ENCODE results near the gene KLLN.
A peak's percentile ranks its signal among the peaks of the same experiment; 100 is the strongest.
"Not testable (repeated sequence)": the region's sequence is repeated elsewhere in the genome, so short reads cannot be mapped to it uniquely, and the experiment has no call there.

Gene KLLN

DNA sequence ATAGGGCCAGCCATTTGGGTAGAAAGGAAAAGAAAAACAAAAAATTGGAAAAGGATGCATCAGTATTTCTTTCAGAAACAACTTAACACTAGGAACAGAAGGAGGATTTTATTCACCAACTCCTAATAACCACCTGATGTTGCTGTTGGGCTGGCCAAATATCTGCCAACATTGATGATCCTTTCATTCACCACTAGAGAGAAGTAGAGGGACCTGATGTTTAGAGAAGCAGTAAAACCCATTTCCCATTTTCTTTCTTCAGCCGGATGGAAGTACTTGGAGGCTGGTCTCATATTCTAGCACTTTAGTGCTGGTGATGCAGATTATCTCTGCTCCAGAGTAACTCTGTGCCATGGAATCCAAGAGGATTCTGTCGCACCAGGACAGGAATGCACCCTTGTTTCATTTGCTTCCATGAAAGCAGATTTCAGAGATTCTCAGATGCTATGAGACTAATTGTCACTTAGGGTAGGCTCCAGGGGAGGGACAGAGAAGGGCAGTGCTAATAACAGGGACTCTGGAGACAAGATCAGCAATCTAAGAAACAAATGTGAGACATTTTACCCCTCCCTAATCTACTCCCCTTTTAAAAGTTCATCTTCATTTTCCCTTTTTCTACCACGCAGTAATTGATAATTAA lies 3.1 kb downstream of the KLLN start:
- peak; percentile 74 for DNase-seq (ENCODE audit: low read depth)

GRCh38 chr10:87855665-87856064 lies 7.7 kb downstream of the KLLN start:
- not testable (repeated sequence) for DNase-seq (ENCODE audit: low read depth); H3K4me3 ChIP-seq (ENCODE audit: low read length)

More for the DNA sequence above, 3.1 kb downstream of the KLLN start:
- TF ChIP-seq, protein P1, sequence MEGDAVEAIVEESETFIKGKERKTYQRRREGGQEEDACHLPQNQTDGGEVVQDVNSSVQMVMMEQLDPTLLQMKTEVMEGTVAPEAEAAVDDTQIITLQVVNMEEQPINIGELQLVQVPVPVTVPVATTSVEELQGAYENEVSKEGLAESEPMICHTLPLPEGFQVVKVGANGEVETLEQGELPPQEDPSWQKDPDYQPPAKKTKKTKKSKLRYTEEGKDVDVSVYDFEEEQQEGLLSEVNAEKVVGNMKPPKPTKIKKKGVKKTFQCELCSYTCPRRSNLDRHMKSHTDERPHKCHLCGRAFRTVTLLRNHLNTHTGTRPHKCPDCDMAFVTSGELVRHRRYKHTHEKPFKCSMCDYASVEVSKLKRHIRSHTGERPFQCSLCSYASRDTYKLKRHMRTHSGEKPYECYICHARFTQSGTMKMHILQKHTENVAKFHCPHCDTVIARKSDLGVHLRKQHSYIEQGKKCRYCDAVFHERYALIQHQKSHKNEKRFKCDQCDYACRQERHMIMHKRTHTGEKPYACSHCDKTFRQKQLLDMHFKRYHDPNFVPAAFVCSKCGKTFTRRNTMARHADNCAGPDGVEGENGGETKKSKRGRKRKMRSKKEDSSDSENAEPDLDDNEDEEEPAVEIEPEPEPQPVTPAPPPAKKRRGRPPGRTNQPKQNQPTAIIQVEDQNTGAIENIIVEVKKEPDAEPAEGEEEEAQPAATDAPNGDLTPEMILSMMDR (conservative IDR thresholded peaks at IDR 0.05; ENCODE audit: low read length) = peak; percentile 60
- H3K4me3 ChIP-seq (ENCODE audit: low read length) = no peak overlapping the region

- not testable (repeated sequence) for DNase-seq (ENCODE audit: low read depth); H3K4me3 ChIP-seq (ENCODE audit: low read length)
These were observed 8.1 kb downstream of the KLLN start for GRCh38 chr10:87855247-87855646.

- TF ChIP-seq, protein P1 (conservative IDR thresholded peaks at IDR 0.05; ENCODE audit: low read length) = no peak
- no peak for DNase-seq (ENCODE audit: low read depth)
- H3K4me3 ChIP-seq (ENCODE audit: low read length) = no peak overlapping the region
These were observed 11.2 kb downstream of the KLLN start for GRCh38 chr10:87852089-87852488.

DNA sequence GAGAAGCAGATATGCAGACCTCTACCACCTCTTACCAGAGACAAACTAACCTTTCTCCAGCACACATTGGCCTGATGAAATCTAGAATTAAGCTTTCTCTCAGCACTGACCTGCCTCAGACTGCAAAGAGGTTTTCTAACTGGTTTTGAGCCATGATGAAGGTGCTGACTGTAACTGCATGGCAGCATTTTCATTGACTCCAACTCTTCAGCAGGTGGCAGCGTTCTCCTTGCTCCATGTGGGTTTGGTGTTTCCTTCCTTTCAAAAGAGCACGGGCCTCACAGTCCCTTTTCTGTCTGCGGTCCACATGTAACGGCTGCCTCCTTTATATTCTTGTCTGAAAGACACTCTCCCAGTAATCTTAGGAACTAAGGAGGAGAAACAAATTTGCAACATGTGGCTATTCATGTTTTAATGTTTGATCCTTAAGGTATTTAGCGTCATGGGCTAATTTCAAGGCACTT lies 12.6 kb downstream of the KLLN start:
- DNase-seq (ENCODE audit: low read depth) = peak; percentile 69
- H3K4me3 ChIP-seq (ENCODE audit: low read length) = no peak overlapping the region
- TF ChIP-seq, protein P1 (conservative IDR thresholded peaks at IDR 0.05; ENCODE audit: low read length) = peak; percentile 81

- DNase-seq (ENCODE audit: low read depth) = no peak
- TF ChIP-seq, protein P1 (conservative IDR thresholded peaks at IDR 0.05; ENCODE audit: low read length) = no peak
- no peak overlapping the region for H3K4me3 ChIP-seq (ENCODE audit: low read length)
These were observed 14.3 kb downstream of the KLLN start for GRCh38 chr10:87849001-87849400.

GRCh38 chr10:87847550-87847949 lies 15.8 kb downstream of the KLLN start:
- peak; percentile 35 for DNase-seq (ENCODE audit: low read depth)
- H3K4me3 ChIP-seq (ENCODE audit: low read length) = no peak overlapping the region
- TF ChIP-seq, protein P1 (conservative IDR thresholded peaks at IDR 0.05; ENCODE audit: low read length) = no peak

- DNase-seq (ENCODE audit: low read depth); H3K4me3 ChIP-seq (ENCODE audit: low read length): not testable (repeated sequence)
These were observed 16.6 kb downstream of the KLLN start for GRCh38 chr10:87846711-87847110.

GRCh38 chr10:87846023-87846422 lies 17.3 kb downstream of the KLLN start:
- no peak overlapping the region for H3K4me3 ChIP-seq (ENCODE audit: low read length)
- peak; percentile 37 for DNase-seq (ENCODE audit: low read depth)
- TF ChIP-seq, protein P1 (conservative IDR thresholded peaks at IDR 0.05; ENCODE audit: low read length) = no peak
